SK-N-SH (cell line): ENCODE data around the gene EPOP. TPM values are rescaled to one million over a fixed set of nuclear protein-coding genes. Genes with fewer than 3 reads are reported as not detected.

Experiments used
- CTCF ChIA-PET: fragments of 300-600, 350-600 bp; formaldehyde crosslinking; extraction: SDS; loops from one replicate; lab custom pipeline; 2021; lab: Yijun Ruan, JAX
- POLR2A ChIA-PET: fragments of 350-600 bp; sonication (Branson Sonifier 250); formaldehyde crosslinking; extraction: SDS; loops from one replicate; lab custom pipeline; 2020; ENCODE audit warnings: antibody characterized with exemption, inconsistent platforms; lab: Yijun Ruan, JAX
- DNase-seq: peaks from one replicate; pipeline ENCODE4 v3.0.0; 2012
- H2AFZ ChIP-seq: fragments of 200-600 bp; sonication (generic); 2 replicates; pipeline ENCODE4 v1.8.1; 2016; ENCODE audit warnings: antibody characterized with exemption, mild to moderate bottlenecking, low read depth
- H3F3A ChIP-seq: fragments of 200-600 bp; sonication (generic); replicated peaks from 2 replicates; pipeline ENCODE3; 2016; ENCODE audit warnings: antibody characterized with exemption, mild to moderate bottlenecking; ENCODE audit not compliant: insufficient read depth
- H3K27ac ChIP-seq, 2 experiments: fragments of 200-500 bp in 1 of 2; fragments of 200-600 bp in 1 of 2; sonication (Bioruptor generic) in 1 of 2; sonication (generic), shearing (Covaris generic) in 1 of 2; 2 replicates each; pipeline versions ENCODE4 v1.5.1 to v1.6.1; 2014 to 2016; ENCODE audit warnings: low read depth in 2 of 2, inconsistent platforms in 1 of 2, low read length in 1 of 2, mild to moderate bottlenecking in 1 of 2, mixed read lengths in 1 of 2
- H3K27me3 ChIP-seq: fragments of 200-600 bp; sonication (generic), shearing (Covaris generic); 2 replicates; pipeline ENCODE4 v1.6.1; 2016; ENCODE audit warnings: mixed run types; ENCODE audit not compliant: insufficient read depth
- H3K36me3 ChIP-seq, 2 experiments: fragments of 200-500 bp in 1 of 2; fragments of 200-600 bp in 1 of 2; sonication (Bioruptor generic) in 1 of 2; sonication (generic) in 1 of 2; replicated peaks in 1 of 2; 2 replicates each; pipeline versions ENCODE3 to v1.5.1; 2014 to 2016; ENCODE audit warnings: low read length in 1 of 2, mild to moderate bottlenecking in 1 of 2; ENCODE audit not compliant: insufficient read depth in 2 of 2, control insufficient read depth in 1 of 2
- H3K4me1 ChIP-seq, 2 experiments: fragments of 200-500 bp in 1 of 2; fragments of 200-600 bp in 1 of 2; sonication (Bioruptor generic) in 1 of 2; sonication (generic), shearing (Covaris generic) in 1 of 2; 2 replicates each; pipeline versions ENCODE4 v1.5.1 to v1.6.1; 2014 to 2016; ENCODE audit warnings: low read depth in 1 of 2, low read length in 1 of 2, mixed run types in 1 of 2; ENCODE audit not compliant: insufficient read depth in 2 of 2, control insufficient read depth in 1 of 2
- H3K4me2 ChIP-seq: fragments of 200-600 bp; sonication (generic), shearing (Covaris generic); 2 replicates; pipeline ENCODE4 v1.6.1; 2017; ENCODE audit warnings: mixed run types
- H3K4me3 ChIP-seq, 2 experiments: fragments of 200-500 bp in 1 of 2; fragments of 200-600 bp in 1 of 2; sonication (Bioruptor generic) in 1 of 2; sonication (generic), shearing (Covaris generic) in 1 of 2; 2 replicates each; pipeline versions ENCODE4 v1.5.1 to v1.8.1; 2014 to 2016; ENCODE audit warnings: low read depth in 2 of 2, inconsistent platforms in 1 of 2, low read length in 1 of 2, mild to moderate bottlenecking in 1 of 2, mixed read lengths in 1 of 2, moderate library complexity in 1 of 2
- H3K79me2 ChIP-seq: fragments of 200-600 bp; sonication (generic); 2 replicates; pipeline ENCODE4 v1.8.1; 2017; ENCODE audit warnings: mild to moderate bottlenecking; ENCODE audit not compliant: insufficient read depth
- H3K9ac ChIP-seq: fragments of 200-600 bp; sonication (generic); 2 replicates; pipeline ENCODE4 v1.6.1; 2017; ENCODE audit warnings: mixed run types
- H3K9me2 ChIP-seq: fragments of 200-600 bp; sonication (generic); 2 replicates; pipeline ENCODE4 v1.6.1; 2017; ENCODE audit warnings: mixed run types
- H3K9me3 ChIP-seq: fragments of 200-600 bp; sonication (generic); 2 replicates; pipeline ENCODE4 v1.6.1; 2017; ENCODE audit warnings: mixed run types, mild to moderate bottlenecking, moderate library complexity
- H4K20me1 ChIP-seq: fragments of 200-600 bp; sonication (generic); 2 replicates; pipeline ENCODE4 v1.6.1; 2017; ENCODE audit warnings: mild to moderate bottlenecking, mixed run types; ENCODE audit not compliant: insufficient read depth
- EP300 ChIP-seq, 2 experiments: IDR thresholded peaks; 2 replicates each; pipeline versions ENCODE4 v1.4.0 to v1.6.1; 2012; ENCODE audit warnings: borderline replicate concordance in 1 of 2, low read depth in 1 of 2, low read length in 1 of 2
- FOSL2 ChIP-seq: IDR thresholded peaks from 2 replicates; pipeline ENCODE4 v1.4.0; 2012; ENCODE audit warnings: low read depth, mild to moderate bottlenecking, moderate library complexity, borderline replicate concordance
- FOXJ3 ChIP-seq: sonication (generic); formaldehyde crosslinking; IDR thresholded peaks from 2 replicates; pipeline ENCODE4 v1.5.1; 2020; ENCODE audit warnings: mild to moderate bottlenecking, missing genetic modification reagents
- GATA2 ChIP-seq: sonication (generic); formaldehyde crosslinking; IDR thresholded peaks from 2 replicates; pipeline ENCODE4 v1.5.0; 2020; ENCODE audit warnings: mild to moderate bottlenecking, missing genetic modification reagents
- NFIC ChIP-seq: IDR thresholded peaks from 2 replicates; pipeline ENCODE4 v1.4.0; 2012; ENCODE audit warnings: borderline replicate concordance
- NRF1 ChIP-seq: IDR thresholded peaks from 2 replicates; pipeline ENCODE4 v1.6.1; 2012; ENCODE audit warnings: low read depth, mild to moderate bottlenecking, low read length
- RAD21 ChIP-seq: IDR thresholded peaks from 2 replicates; pipeline ENCODE4 v1.6.1; 2012; ENCODE audit warnings: mild to moderate bottlenecking, low read length
- RFX5 ChIP-seq: IDR thresholded peaks from 2 replicates; pipeline ENCODE4 v1.6.1; 2012; ENCODE audit warnings: mild to moderate bottlenecking, improper control_type of control experiment, low read length
- RXRA ChIP-seq: IDR thresholded peaks from 2 replicates; pipeline ENCODE4 v1.4.0; 2012; ENCODE audit warnings: low read depth, mild to moderate bottlenecking, borderline replicate concordance
- SIN3A ChIP-seq: IDR thresholded peaks from 2 replicates; pipeline ENCODE4 v1.6.1; 2012; ENCODE audit warnings: low read depth, mild to moderate bottlenecking, low read length, moderate library complexity, borderline replicate concordance
- SMC3 ChIP-seq: IDR thresholded peaks from 2 replicates; pipeline ENCODE4 v1.6.1; 2012; ENCODE audit warnings: low read depth, low read length, improper control_type of control experiment
- TAF1 ChIP-seq: IDR thresholded peaks from 2 replicates; pipeline ENCODE4 v1.6.1; 2012; ENCODE audit warnings: low read depth, mild to moderate bottlenecking, low read length, moderate library complexity, borderline replicate concordance
- TEAD4 ChIP-seq: IDR thresholded peaks from 2 replicates; pipeline ENCODE4 v1.4.0; 2012; ENCODE audit warnings: mild to moderate bottlenecking, borderline replicate concordance; ENCODE audit not compliant: insufficient read depth
- YY1 ChIP-seq: IDR thresholded peaks from 2 replicates; pipeline ENCODE4 v1.4.0; 2012; ENCODE audit warnings: low read depth, mild to moderate bottlenecking
- WGBS: methylation state at CpG from one replicate; pipeline ENCODE4 v1.1.6; 2017; ENCODE audit warnings: low lambda C conversion rate; 5-methylcytosine and 5-hydroxymethylcytosine counted together
- polyA plus RNA-seq, 3 experiments: library from polyadenylated mRNA; depleted of rRNA; stranded (reverse); fragments of >200 nt; gene quantifications; 2 replicates each; pipeline ENCODE4 v1.2.3, GENCODE V29; 2012
- TF ChIP-seq, protein P1 (sequence below): fragments of 150-350 bp; IDR thresholded peaks from 2 replicates; pipeline ENCODE4 v1.6.1; 2016; ENCODE audit warnings: mild to moderate bottlenecking, low read depth, low read length
- TF ChIP-seq, protein P2 (sequence below): IDR thresholded peaks from 2 replicates; pipeline ENCODE4 v1.4.0; 2012; ENCODE audit warnings: low read depth, borderline replicate concordance
- TF ChIP-seq, protein P3 (sequence below): IDR thresholded peaks from 2 replicates; pipeline ENCODE4 v1.6.1; 2012; ENCODE audit warnings: mild to moderate bottlenecking, low read depth, low read length, moderate library complexity

EPOP gene
- polyA plus RNA-seq, 1 of the 3 experiments (the other 2 are of a cell fraction): 3.1 TPM

DNA sequence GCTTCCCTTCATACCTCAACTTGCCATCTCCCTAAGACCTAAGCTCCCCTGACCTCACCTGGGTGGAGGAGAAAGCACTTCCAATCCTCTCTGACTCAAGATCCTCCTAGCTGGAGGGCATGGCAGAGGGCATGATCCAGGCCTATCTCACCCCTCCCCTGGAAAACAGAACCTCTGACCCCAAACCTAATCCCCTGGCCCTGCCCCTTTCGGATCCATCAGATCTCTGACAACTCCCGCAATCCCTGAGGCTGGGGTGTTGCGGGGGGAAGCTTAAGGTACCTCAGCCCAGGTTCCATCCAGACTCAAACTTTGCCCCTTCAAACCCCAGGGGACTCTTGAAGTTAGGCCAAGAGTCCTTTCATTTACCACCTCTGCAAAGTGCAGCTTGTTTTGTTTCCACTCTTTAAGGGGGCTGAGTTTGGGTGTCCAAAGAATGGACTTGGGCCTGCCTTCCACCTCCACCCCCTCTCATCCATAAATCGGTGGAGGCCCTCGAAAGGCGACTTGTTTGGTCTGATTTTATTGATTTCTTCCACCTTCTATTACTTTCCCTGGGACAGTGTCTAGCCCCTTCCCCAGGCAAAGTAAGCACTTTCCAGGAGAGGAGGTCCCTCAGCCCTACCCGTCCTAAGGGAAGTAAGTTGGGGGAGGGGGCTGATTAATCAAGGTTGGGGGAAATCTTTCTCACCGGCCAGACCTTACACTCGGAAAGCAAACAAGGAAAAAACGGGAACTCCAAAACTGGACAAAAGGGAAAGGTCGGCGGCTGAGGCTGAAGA lies 2.6 kb downstream of the EPOP start:
- DNase-seq: no peak
- ChIA-PET CTCF (interaction anchor here (0.7 to 10.6 kb wide), 6 partner anchors 9 to 246 kb away, joined by 3 to 111 read pairs (median 8); no protein-coding TSS in a partner anchor), POLR2A (no interaction called here)
- WGBS: 93% methylated on average over 12 of the region's 12 CpGs
- Histone ChIP-seq H3K79me2 (no peaks in the 10 kb centered on the region), H4K20me1 (no peaks in the 10 kb centered on the region), H3K9me3 (no peaks in the 10 kb centered on the region), H3K36me3 (no peaks in the 10 kb centered on the region), H3K4me1 (peaks cover 0 to 16% of the 10 kb centered on the region in 2 experiments; a peak in 1 of 4 replicates), H3K4me2 (no peak overlapping the region), H3K9ac (no peak overlapping the region), H3K27me3 (no peaks in the 10 kb centered on the region), H3K9me2 (no peaks in the 10 kb centered on the region), H3K4me3 (no peak overlapping the region), H2AFZ (no peak overlapping the region), H3F3A (peaks cover 3% of the 10 kb centered on the region), H3K27ac (no peak overlapping the region)
- no peak for TF ChIP-seq TEAD4

DNA sequence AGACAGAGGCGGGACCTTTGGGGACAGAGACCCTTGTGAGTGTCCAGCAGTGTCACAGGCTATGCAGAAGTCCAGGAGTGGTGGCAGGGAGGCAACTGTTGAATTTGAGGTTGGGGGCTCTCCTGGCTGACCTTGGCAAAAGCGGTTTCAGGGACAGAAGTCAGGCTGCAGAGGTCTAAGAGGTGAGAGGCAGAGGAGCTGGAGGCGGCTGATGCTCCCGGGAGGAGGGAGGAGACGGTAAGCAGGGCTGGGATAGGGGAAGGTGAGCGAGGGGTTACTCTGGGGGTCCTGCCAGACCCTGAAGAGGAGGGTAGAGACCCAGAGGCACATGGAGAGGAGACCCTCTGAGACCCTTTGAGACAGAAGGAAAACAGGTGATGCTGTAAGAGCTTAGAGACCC lies 5.2 kb downstream of the EPOP start:
- ChIA-PET CTCF (interaction anchor here (0.5 to 10.6 kb wide), 12 partner anchors 10 to 320 kb away, joined by 3 to 111 read pairs (median 4); partner anchors contain the start of gene SRCIN1), POLR2A (no interaction called here)
- no peak overlapping the region for H2AFZ ChIP-seq
- H3K9me2 ChIP-seq: no peaks in the 10 kb centered on the region
- no peaks in the 10 kb centered on the region for H3K36me3 ChIP-seq
- WGBS: 43% methylated on average over 6 of the region's 6 CpGs
- H3K9ac ChIP-seq: no peak overlapping the region
- peaks cover 0 to 8% of the 10 kb centered on the region in 2 experiments; a peak in 1 of 4 replicates for H3K4me1 ChIP-seq
- H3K79me2 ChIP-seq: no peaks in the 10 kb centered on the region
- TF ChIP-seq RXRA (no peak), YY1 (no peak), SIN3A (no peak), NRF1 (no peak), FOXJ3 (CRISPR knock-in tag) (no peak), SMC3 (no peak), RFX5 (no peak), RAD21 (no peak), GATA2 (no peak), EP300 (IDR thresholded peaks at IDR 0.05; ENCODE audit: borderline replicate concordance in 1 of 2, low read depth in 1 of 2, low read length in 1 of 2) (no peak), NFIC (no peak), FOSL2 (no peak), TAF1 (no peak)
- TF ChIP-seq, protein P1, sequence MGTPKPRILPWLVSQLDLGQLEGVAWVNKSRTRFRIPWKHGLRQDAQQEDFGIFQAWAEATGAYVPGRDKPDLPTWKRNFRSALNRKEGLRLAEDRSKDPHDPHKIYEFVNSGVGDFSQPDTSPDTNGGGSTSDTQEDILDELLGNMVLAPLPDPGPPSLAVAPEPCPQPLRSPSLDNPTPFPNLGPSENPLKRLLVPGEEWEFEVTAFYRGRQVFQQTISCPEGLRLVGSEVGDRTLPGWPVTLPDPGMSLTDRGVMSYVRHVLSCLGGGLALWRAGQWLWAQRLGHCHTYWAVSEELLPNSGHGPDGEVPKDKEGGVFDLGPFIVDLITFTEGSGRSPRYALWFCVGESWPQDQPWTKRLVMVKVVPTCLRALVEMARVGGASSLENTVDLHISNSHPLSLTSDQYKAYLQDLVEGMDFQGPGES: no peak
- TF ChIP-seq, protein P2, sequence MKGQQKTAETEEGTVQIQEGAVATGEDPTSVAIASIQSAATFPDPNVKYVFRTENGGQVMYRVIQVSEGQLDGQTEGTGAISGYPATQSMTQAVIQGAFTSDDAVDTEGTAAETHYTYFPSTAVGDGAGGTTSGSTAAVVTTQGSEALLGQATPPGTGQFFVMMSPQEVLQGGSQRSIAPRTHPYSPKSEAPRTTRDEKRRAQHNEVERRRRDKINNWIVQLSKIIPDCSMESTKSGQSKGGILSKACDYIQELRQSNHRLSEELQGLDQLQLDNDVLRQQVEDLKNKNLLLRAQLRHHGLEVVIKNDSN: no peak
- TF ChIP-seq, protein P3, sequence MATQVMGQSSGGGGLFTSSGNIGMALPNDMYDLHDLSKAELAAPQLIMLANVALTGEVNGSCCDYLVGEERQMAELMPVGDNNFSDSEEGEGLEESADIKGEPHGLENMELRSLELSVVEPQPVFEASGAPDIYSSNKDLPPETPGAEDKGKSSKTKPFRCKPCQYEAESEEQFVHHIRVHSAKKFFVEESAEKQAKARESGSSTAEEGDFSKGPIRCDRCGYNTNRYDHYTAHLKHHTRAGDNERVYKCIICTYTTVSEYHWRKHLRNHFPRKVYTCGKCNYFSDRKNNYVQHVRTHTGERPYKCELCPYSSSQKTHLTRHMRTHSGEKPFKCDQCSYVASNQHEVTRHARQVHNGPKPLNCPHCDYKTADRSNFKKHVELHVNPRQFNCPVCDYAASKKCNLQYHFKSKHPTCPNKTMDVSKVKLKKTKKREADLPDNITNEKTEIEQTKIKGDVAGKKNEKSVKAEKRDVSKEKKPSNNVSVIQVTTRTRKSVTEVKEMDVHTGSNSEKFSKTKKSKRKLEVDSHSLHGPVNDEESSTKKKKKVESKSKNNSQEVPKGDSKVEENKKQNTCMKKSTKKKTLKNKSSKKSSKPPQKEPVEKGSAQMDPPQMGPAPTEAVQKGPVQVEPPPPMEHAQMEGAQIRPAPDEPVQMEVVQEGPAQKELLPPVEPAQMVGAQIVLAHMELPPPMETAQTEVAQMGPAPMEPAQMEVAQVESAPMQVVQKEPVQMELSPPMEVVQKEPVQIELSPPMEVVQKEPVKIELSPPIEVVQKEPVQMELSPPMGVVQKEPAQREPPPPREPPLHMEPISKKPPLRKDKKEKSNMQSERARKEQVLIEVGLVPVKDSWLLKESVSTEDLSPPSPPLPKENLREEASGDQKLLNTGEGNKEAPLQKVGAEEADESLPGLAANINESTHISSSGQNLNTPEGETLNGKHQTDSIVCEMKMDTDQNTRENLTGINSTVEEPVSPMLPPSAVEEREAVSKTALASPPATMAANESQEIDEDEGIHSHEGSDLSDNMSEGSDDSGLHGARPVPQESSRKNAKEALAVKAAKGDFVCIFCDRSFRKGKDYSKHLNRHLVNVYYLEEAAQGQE: no peak
- H4K20me1 ChIP-seq: no peaks in the 10 kb centered on the region
- H3K9me3 ChIP-seq: no peaks in the 10 kb centered on the region
- no peaks in the 10 kb centered on the region for H3F3A ChIP-seq
- no peak overlapping the region for H3K4me3 ChIP-seq
- H3K4me2 ChIP-seq: no peak overlapping the region
- H3K27ac ChIP-seq: no peak overlapping the region
- H3K27me3 ChIP-seq: no peaks in the 10 kb centered on the region
- no peak for DNase-seq
